Medulla oblongata (tissue), 1 donor: ENCODE measurements around the gene VPS13D.

Source experiments
- DNase-seq: peaks from one replicate; pipeline ENCODE4 v3.0.0-alpha.2; 2015; ENCODE audit errors: extremely low spot score

Gene VPS13D

GRCh38 chr1:12335815-12336214, 106.0 kb downstream of the VPS13D start:
- DNase-seq, result no peak

GRCh38 chr1:12336413-12336812, 106.6 kb downstream of the VPS13D start:
- no peak for DNase-seq

DNA sequence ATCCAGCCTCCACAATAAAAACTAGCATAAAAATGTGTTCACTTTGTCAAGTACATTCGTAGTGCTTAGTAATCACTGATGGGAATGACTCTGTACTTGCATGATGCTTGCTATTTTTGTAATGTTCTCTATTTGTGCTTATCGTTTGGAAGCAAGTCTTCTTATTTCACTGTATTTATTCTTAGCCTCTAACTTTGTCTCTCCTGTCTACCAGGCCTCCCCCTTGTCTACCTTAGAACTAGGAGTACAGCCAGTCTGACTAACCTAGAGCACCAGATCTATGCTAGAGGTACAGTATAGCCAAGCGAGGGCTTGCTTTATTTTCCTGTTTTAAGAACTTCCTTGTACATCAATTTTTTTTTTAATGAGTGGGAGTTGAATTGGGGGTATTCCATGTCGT, 108.2 kb downstream of the VPS13D start:
- no peak for DNase-seq

GRCh38 chr1:12338823-12339222, 109.0 kb downstream of the VPS13D start:
- no peak for DNase-seq

GRCh38 chr1:12339396-12339795, 109.6 kb downstream of the VPS13D start:
- peak; percentile 43 for DNase-seq

DNA sequence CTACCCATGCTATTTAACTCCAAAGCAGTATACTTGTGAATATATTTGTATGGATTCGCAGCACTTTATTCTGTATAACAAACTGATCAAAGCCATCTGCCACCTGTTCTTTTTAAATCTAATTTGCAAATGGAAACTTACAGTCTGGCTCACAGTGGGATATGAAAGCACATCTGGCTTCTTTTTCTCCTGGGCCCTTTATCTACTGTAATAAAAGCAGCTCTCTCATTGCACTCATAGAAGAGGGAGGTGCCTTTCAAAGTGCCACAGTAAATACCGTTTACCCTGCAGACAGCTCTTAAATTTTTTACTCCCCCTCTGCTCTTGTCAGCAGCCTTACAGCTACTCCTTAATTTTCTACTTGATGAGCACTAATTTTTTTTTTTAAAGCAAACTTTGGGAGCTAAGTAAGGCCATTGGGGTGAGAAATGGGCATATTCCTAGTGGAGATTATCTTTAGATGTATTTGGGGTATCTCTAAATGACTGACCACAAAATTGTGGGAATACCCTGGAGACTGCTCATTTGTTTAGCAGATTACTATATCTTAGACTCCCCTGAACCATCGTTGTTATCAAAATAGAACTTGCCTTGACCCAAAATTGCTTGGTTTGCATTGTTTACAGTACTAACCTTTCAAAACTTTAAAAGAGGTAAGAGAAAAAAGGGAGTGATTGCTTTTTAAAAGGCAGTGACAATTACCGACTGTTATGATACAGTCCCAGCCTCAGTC, 110.1 kb downstream of the VPS13D start:
- no peak for DNase-seq

GRCh38 chr1:12340544-12340930, 110.7 kb downstream of the VPS13D start:
- DNase-seq, result no peak

DNA sequence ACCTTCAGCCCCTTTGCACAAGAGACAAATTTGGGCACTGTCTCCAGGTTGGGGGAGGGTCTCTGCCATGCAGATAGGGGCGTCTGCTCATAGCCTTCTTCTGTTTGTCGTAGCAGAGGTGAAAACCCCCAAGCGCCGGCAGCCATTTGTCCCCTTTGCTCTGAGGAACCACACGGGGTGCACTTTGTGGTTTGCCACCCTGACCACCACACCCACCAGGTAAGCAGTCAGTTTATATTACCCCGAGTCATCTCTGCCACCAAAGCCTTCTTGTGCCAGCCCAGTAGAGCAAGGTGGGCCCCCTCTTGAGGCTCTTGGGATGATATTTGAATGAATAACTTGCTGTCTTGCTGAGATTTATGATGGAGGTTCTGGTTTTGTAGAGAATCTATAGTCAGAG, 111.8 kb downstream of the VPS13D start:
- no peak for DNase-seq

GRCh38 chr1:12342401-12343003, 112.7 kb downstream of the VPS13D start:
- peak; percentile 66 for DNase-seq

DNA sequence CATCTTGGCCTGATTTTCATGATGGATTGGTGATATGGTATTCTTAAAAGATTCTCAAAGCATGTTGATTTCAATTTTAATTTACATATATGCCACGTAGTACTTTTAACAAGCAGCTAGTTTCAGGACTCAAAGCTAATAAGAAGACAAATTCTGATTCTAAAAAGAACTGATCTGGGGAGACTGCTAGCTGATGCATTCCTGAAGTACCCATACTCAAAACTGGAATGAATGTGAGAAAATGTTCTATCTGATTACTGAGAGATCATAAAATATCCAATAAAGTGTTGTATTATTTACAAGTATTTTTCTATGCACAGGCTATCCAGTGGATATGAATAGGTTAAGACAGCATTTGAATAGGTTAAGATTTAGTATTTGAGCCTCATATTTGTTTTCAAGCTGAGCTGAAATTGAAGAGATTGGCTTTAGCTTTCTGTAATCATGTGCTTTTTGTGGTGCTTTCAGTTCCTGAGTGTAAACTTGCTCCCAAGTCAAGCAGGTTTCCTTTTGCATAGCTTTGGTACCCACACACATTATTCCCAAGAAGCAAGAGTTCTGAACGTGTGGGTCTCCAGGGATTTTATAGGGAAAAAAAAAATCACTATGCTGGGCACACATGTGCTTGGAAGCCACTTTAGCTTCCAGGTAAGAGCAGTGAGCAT, 114.1 kb downstream of the VPS13D start:
- peak; percentile 69 for DNase-seq

GRCh38 chr1:12344596-12345349, 114.9 kb downstream of the VPS13D start:
- peak; percentile 81 for DNase-seq

DNA sequence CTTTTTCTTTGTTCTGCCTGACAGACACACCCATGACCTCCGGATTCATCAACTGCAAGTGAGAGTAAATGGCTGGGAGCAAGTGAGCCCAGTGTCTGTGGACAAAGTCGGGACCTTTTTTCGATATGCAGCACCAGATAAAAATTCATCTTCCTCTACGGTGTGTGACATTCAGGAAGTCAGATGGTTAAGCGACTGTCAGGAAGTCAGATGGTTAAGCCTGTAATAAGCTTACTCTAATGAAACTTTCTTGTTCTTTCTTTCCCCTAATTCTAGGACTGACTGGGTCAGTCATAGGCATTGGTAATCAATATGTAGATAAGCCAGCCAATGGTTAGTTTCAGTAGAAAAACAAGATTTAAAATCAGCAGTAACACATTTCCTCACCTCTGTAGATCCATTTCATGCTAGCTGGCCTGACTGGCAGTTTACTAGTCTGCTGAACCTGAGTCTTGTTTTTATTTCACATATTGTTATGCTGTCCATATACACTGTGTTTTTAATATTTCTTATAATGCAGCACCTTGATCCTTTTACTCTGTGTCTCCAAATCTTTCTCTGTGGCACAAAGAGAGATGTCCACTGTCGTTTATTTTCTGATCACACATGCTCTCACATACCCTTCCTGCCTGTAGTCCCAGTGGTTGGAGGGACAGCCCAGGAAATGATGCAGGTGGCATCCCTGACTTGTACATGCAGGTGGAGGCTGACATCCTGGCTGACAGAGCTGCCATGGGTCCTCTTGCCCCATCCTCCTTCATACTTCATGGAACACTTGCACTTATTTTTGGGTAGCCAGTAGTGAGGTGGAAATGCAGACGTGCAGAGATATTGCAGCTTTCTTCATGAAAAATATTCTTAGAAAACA, 115.8 kb downstream of the VPS13D start:
- DNase-seq, result peak; percentile 67

DNA sequence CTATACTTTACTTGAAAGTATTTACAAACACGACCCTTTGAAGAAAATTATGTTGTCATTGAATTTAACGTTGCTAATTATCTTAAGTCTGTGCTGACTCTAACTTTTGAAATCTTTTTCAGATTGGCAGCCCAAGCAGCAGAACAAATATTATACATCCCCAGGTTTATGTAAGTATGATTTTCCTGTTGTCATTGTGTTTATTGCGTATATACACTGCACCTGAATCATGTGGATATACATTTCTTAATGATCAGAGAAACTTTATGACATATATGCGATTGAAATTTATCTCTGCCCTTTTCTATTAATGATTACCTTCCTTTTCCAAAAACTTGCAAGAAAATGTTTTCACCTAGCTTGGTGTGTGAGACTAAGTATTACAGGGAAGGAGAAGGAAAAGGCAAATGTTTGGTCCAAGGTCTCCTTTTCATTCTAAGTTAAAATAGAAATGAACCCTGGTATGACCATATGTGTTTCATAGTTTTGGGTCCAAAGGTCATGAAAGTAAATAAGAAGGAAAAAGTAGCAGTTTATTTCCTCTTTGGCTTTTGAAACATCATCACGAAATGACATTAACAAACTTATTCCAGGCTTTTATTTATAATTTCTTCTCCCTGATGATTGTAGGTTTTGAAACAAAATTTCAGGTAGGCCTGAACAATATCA, 116.8 kb downstream of the VPS13D start:
- no peak for DNase-seq

- no peak for DNase-seq
Measured at GRCh38 chr1:12348113-12348512, 118.3 kb downstream of the VPS13D start.

DNA sequence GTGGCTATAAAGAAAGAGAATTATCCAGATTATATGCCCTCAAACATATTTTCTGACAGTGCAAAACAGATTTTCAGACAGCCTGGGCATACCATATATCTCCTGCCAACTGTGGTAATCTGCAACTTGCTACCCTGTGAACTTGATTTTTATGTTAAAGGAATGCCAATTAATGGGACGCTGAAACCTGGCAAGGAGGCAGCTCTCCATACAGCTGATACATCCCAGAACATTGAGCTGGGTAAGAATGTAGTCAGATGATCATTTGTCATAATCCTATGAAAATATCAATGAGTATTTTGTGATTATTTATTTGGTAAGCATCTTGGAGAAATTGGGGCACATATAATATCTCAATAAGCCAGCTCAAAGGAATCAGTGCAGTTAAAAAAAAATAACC, 124.2 kb downstream of the VPS13D start:
- no peak for DNase-seq

GRCh38 chr1:12356004-12356890, 126.4 kb downstream of the VPS13D start:
- no peak for DNase-seq

GRCh38 chr1:12358499-12358898, 128.7 kb downstream of the VPS13D start:
- DNase-seq, result no peak

DNA sequence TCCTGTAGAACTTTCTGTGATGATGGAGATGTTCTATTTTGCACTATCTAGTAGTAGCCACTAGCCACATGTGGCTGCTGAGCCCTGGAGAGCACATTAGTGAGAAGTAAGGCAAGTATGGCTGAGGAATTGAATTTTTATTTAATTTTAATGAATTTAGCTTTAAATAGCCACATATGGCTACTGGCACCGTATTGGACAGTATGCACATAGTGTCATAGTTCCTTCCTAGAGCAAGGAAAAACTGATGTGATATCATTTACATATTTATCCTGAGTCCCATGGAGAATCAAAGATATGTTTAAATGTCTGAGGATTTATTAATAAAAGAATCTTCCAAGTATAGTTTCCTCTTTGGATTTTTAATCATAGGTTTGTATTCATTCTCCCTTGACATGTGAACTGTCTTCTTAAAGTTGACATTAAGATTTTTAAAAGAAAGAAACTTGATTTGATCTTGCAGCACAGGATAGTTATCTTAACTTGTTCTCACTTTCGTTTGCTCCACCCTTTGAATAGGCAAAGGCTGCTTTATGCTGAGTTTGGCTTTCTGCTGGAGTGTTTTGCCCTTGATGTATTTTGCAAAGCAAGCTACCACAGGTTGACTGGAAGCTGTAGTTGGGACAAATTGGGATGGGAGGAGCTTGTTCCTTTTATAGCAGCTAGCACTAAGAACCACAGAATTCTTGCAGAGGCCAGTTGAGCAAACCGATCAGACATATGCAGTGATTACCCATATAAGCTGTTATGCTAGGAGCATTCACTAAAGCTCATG, 129.7 kb downstream of the VPS13D start:
- no peak for DNase-seq

DNA sequence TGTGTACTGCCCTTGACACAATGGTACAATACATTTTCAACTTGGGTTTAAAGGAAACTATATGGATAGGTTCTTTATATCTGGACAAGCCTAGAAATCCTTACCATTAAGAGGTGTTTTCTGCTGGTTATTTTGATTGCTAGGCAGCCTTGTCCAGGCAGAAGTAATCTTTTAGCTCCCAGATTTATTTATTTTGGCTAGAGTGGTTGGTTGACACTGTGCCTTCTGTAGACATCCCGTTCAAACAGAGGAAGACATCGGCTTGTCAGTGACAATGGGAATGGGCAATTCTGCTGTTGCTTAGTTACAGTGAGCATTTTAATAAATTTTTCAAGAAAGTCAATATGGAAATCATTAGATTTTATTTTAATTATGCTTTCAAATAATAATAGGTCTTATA, 138.8 kb downstream of the VPS13D start:
- DNase-seq, result no peak
